Stimulated activated CD4-positive, alpha-beta T cell treated with anti-CD3 and anti-CD28 coated beads, Interleukin-4, amount 100 ng/mL, for 4 hours (primary cell): ENCODE measurements around the gene IER3IP1.
A peak's percentile ranks its signal among the peaks of the same experiment; 100 is the strongest.
"Not testable (repeated sequence)": the region's sequence is repeated elsewhere in the genome, so short reads cannot be mapped to it uniquely, and the experiment has no call there.

Experiments used
- DNase-seq, 2 experiments: peaks; one replicate each; pipeline ENCODE4 v3.0.0-alpha.2; 2020

The IER3IP1 gene

DNA sequence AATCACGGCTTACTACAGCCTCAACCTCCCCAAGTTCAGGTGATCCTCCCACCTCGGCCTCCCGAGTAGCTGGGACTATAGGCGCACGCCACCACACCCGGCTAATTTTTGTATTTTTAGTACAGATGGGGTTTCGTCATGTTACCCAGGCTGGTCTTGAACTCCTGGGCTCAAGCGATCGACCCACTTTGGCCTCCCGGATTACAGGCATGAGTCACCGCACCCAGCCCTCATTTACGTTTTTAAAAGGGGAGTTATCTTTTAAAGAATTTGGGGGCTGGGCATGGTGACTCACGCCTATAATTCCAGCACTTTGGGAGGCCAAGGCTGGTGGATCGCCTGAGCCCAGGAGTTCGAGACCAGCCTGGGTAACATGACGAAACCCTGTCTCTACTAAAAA, 17.8 kb downstream of the IER3IP1 start:
- DNase-seq: not testable (repeated sequence)

DNA sequence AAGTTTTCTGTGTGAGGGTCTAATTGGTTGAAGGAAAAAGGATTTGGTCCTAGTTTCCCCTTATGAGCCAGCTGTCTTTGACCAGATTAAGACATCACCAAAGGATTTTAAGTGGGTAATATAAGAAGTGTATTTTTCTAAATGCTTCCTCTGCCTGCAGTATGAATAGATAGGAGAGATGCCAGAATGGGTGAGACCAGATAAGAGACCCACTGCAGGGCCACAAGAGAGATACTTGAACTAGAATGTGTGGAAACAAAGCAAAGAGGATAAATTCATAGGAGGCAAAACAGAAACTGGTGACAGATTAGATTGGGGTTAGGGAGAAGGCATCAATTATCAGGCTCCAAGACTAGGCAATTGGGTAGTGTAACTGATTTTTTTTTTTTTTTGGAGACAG, 24.7 kb downstream of the IER3IP1 start:
- DNase-seq: no peak

DNA sequence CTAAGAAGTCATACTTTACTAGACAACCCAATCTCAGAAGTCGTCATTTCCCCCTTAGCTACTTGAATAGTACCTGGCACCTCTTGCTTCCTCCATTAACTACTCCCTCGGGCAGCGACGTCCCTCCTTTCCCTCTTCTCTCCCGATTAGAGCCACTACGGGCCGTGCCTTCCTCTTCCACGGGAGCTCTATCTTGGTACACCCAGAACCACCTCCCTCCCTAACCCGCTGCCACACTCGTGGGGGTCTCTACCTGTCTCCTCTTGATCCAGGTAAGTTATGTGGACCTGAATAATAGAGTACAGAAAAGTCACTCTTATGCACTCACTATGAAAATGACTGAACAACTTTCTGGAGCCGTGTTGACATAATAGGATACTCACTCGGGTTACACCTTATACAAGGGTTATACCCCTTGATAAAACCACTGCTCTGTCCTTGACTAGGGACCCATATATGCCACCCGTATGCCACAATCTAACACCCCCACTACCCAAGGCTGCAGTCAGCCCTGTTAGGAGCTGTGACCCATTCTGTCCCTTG, 25.3 kb downstream of the IER3IP1 start:
- no peak for DNase-seq

DNA sequence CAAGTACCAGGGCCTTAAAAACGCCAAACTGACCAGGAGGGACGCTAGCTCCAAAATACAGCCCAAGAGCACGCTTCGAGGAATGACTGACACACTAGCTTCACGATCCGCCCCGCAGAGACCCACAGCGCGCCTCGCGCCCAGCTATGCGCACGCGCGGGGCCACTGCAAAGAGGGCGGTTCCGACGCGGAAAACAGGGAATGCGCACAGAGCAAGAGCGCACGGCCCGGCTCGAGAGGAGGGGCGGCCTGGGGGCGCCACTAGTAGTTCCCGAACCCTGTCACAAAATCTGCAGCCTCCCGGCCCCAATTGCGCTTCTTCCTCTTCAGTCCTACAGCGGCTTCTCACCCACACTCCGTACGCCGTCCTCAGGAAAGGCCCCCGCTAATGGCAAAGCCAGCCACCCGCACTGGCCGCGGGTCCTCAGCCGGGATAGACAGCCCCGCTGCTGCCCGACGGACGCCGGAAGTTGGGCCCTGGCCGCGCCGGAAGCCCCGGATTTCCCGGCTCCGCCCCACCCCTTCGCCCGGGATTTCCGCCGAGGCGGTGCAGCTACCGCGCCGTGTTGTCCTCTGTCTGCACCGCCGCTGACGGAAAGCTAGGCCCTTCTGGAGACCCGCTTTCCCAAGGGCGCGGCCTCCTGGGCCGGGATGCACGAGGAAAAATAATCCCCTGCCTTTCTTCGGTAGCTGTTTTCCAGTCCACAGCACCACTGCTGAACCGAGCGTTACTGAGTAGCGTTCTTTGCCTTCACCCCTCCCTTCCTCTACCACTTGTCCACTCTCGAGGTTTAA, 25.9 kb downstream of the IER3IP1 start, which contains the start of gene HDHD2:
TSS of gene HDHD2 (minus strand) at position 472 of the 795 bp plus-strand sequence. CDS start 14,061 bp downstream, outside the sequence.
- DNase-seq: peak; percentile 73 to 84

DNA sequence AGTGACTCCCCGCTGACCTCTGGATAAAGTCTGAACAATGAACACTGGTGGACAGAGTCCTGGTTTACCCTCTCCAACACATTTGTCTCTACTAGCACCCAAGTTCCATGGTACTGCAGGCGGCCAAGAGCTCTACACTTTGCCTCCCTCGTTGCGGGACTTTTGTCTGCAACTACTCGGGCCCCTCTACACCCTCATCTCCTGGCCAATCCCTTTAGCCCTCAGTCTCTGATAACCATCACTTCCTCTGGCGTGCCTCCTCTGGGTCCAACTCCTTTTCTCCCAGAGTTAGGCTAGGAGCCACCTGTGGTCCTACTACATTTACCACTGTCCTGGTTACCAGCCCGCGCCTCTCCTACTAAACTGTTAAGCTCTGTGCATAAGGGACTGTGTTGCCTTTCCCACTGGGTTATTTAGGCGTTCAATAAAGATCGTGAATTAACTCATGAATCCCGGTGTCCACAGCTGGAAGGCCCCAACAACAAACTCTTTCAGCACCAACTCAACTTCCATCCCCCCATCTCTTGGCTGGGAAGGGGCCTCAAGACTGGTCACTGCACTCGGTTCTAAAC, 26.6 kb downstream of the IER3IP1 start:
- no peak for DNase-seq

DNA sequence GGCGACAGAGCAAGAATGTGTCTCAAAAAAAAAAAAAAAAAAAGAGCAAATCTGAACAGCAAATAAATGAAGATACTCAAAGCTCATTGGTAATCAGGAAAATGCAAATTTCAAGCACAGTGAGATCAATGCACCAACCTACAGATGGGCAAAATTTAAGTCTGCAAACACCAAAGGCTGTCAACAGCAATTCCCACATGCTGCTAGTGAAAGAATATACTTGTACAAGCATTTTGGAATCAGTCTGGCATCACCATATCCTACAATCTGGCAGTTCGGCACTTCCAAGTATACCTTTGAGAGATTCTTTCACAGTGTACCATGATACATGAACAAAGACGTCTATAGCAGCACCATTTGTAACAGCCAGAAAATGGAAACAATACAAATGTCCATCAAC, 30.0 kb downstream of the IER3IP1 start:
- DNase-seq: no peak

DNA sequence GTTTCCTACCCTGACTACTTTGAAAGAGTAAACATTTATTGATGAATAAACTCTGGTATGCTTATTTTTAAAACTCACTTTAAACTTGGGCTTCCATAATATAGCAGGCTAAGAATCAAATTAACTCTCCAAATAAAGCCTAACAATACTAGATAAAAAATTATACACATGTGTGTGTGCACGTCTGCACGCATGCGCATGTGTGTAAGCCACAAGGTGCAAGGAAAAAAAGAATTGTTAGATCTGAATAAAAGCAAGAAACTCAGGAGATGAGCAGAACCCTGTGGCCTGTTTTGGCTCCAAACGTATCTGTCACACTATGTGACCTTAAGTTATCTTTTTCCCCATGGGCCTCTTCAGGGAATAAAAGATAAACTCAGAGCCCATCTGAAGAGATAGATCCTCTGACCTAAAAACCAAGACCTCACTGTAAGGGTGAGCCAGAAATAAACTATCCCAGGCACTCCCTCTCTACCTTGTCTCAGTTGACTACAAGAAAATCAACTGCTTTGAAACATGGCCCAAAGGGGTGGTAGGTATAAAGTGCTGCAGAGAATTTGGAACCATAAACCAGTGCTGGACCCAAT, 32.2 kb downstream of the IER3IP1 start:
- DNase-seq: no peak

DNA sequence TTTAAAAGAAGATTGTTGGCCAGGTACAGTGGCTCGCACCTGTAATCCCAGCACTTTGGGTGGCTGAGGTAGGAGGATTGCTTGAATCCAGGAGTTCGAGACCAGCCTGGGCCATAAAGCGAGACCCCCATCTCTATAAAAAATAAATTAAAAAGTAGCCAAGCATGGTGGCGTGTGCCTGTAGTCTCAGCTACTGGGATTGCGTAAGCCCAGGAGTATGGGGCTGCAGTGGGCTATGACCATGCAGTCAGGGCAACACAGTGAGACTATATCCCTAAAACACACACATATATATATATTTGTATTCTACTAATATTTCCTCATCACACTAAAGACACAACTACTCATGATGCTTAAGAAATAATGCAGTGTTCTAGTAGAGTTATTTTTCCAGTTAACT, 33.0 kb downstream of the IER3IP1 start:
- DNase-seq: no peak

DNA sequence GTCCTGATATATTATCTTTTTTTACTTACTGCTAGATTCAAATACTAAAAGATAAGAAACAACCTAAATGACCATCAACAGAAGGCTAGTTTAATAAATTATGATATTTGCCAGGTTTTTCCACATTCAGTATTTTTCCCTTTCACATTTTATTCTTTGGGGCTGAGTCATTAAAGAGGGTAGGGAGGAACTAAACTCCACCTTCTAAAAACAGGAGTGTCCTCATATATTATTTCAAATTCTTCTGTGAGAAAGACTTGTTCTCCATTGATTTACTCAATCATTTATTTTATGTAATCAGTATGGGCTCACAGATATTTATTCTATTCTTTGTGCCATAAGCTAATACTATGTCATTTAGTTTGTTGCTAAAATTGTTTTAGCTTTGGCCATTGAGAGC, 34.9 kb downstream of the IER3IP1 start:
- DNase-seq: no peak

DNA sequence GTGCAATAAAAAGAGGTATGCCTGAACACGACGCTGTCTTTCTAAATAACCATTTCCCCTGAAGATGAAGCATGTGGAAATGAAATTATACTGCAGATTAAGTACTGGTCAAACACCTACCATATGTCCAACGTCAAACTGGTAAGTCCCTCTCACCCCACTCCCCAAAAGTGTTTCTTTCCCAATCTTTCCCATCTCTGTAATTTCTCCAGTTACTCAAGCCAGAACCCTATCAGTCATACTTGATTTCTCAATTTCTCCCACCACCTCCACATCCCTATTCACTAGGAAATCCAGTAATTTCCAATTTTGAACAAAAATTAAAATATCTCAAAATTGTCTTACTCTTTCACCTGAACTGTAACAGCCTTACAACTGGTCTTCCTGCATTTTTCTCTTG, 55.0 kb downstream of the IER3IP1 start:
- DNase-seq: no peak

DNA sequence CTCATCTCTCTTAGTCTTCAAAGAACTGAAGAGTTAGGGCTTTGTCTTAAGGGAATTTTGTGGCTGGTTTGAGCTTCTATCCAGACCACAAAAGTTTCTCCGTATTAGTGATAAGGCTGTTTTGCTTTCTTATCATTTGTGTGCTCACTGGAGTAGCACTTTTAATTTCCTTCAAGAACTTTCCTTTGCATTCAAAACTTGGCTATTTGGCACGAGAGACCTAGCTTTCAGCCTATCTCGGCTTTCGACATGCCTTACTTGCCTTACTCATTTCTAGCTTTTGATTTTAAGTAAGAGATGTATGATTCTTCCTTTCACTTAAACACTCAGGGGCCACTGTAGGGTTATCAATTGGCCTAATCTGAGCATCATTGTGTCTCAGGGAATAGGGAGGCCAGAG, 55.7 kb downstream of the IER3IP1 start:
- DNase-seq: no peak

DNA sequence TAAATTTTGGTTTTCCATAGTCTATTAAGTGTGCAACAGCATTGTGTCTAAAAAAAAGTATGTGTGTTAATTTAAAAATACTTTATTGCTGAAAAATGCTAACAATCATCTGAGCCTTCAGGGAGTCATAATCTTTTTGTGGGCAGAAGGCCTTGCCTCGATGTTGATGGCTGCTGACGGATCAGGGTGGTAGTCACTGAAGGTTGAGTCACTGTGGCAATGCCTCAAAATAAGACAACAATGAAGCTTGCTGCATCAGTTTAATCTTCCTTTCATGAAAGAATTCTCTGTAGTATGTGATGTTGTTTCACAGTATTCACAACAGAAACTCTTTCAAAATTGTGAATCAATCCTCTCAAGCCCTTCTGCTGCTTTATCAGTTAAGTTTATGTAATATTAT, 57.2 kb downstream of the IER3IP1 start:
- DNase-seq: no peak

DNA sequence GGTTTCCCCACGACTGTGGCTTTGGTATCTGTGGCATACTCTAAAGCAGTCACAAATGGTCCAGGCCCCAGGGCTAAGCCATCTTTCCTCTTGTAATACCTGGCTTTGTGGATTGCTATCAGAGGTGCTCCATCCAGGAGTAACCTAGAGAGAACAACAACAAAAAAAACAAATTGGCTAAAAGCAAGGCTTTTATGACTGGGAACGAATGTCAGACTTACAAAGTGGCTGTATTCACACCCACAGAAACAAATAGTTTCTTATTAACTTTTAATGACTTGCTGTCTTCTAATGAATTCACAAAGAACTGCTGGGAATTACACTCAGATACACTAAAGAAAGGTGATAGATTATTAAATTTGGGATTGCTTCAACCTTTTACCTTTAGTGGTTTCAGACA, 61.0 kb downstream of the IER3IP1 start:
- no peak for DNase-seq

DNA sequence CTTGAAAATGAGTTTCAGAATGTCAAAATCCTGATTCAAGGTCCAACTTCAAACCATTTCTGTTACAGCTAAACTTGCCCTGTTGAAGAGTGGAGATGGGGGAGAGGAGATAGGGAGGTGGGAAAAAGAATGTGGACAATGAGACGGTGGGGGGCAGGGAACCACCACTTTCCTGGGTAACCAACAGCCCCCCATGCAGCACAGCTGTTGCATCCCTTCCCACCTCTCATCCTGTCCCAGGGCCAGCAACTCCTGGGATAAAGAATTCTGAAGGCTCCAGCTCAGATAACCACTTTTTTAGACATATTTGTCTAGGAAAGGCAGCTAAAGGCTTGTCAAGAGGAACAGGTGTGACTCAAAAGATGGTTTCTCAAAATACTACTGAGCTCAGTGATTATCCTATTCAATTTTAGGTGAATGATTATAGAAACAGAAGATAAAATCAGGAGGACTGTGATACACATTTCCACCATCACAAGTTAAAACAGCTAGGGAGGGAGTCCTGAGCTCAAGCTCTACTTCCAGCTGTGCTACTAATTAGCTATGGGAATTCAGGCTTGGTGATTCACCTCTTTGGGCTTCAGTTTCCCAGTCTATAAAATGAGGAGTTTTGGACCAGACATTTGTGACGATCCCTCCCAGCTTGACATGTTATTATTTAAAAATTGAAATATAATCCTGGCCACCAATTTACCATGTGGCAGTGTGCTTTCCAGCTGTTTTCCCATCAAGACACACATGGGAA, 62.2 kb downstream of the IER3IP1 start:
- DNase-seq: no peak

DNA sequence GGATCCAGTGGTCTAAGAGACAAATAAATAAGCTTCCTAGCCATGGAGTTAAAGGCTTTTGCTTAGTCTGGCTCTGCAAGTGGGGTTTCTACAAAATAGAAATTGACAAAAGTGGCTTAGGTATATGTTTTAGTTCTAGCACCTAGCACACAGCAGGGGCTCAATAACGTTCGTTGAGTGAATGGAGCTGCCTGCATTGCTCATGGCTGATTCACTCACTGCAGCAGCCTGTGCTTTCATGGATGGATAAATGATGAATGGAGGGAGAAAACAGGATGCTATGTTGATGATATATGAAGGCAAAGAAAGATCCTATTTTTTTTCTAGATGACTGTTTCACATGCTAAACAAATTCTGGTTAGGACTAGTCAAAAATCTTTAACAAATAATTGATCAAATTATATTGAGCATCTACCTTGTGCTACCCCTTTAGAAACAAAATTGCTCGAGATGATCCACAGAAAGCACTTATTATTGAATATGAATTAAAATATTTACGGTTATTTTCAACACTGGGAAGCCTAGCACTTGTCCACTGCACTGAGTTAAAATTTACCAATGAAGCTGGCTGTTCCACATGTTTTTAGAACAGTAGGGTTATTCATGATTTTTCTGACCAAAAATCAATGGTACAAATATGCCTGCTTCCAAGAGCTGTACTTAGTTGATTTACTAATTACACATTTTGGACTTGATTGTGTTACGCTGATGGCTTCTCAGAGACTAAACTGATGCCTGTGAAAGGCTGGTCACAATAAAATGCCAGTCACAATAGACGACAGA, 65.5 kb downstream of the IER3IP1 start:
- no peak for DNase-seq

DNA sequence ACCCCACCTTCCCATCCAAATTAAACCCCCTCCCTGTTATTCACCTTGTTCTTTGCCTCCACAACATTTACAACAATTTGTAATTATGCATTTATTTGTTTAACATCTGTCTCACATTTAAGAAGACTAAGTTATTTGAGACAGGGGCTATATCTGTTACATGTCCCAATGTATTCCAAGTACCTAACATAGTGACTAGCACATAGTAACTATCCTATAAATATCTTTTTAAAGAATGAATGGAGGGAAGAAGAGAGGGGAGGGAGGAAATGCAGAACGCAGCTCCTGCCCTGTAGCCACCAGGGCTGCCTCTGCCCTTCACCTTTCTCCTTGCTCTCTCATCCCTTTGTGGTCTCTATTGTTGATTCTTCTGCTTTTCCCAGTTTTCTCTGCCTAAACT, 66.4 kb downstream of the IER3IP1 start:
- no peak for DNase-seq

DNA sequence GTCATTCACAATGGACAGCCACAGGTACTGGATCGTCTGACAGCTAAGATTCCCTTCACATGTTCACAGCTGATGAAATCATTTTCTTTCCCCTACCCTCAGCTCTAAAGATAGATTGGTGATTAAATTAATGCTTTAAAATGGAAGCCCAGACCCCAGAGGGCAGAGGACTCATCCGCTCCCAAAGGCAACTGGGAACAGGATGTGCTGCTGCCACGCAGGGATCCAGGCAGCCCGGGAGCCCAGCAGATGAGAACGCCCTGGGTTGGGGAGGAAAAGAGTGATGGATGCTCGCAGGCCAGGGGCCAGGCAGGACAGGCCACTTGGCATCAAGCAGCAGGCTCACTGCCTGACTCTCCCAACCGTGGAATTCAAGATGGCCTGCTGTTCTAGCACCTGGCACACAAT, 67.2 kb downstream of the IER3IP1 start:
- no peak for DNase-seq

DNA sequence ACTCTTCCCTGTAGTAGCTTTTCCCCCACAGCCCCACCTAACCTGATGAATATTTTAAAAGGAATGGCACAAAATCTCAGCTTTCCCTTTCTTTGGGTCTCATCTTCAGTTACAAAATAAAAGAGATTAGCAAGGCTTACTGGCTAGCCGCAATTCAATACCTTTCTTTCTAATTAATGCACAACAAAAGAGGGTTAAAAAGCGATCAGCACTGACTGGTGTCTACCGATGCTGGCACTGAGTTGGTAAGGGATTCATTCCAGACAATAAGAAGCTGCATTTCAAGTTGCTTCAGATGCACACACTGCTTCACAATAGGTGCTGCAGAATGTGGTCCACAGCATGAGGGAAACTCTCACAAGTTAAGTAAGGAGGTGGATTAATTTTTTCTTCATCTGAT, 67.8 kb downstream of the IER3IP1 start:
- DNase-seq: no peak
